Fibroblast of skin of right biceps (primary cell): Measurements from ENCODE around the gene CHST9.
"Not testable (repeated sequence)": the region's sequence is repeated elsewhere in the genome, so short reads cannot be mapped to it uniquely, and the experiment has no call there.

Experiments
- DNase-seq: peaks from one replicate; pipeline ENCODE4 v3.0.0-alpha.2; 2013

The CHST9 gene

GRCh38 chr18:27171993-27172392, 13.1 kb downstream of the CHST9 start:
- no peak for DNase-seq

- no peak for DNase-seq
Measured at GRCh38 chr18:27165412-27165811, 19.7 kb downstream of the CHST9 start.

GRCh38 chr18:27164905-27165304, 20.2 kb downstream of the CHST9 start:
- DNase-seq, result no peak

- DNase-seq, result not testable (repeated sequence)
Measured at GRCh38 chr18:27163197-27163716, 21.9 kb downstream of the CHST9 start.

- DNase-seq, result not testable (repeated sequence)
Measured at GRCh38 chr18:27149240-27149639, 35.9 kb downstream of the CHST9 start.

- no peak for DNase-seq
Measured at GRCh38 chr18:27144672-27145071, 40.4 kb downstream of the CHST9 start.

- no peak for DNase-seq
Measured at GRCh38 chr18:27143580-27144287, 41.4 kb downstream of the CHST9 start.

- no peak for DNase-seq
Measured at GRCh38 chr18:27142891-27143290, 42.2 kb downstream of the CHST9 start.

- no peak for DNase-seq
Measured at GRCh38 chr18:27141876-27142275, 43.2 kb downstream of the CHST9 start.

- no peak for DNase-seq
Measured at GRCh38 chr18:27138079-27138478, 47.0 kb downstream of the CHST9 start.

- no peak for DNase-seq
Measured at GRCh38 chr18:27136208-27136535, 48.9 kb downstream of the CHST9 start.

GRCh38 chr18:27135504-27136207, 49.5 kb downstream of the CHST9 start:
- no peak for DNase-seq

GRCh38 chr18:27130065-27130630, 55.0 kb downstream of the CHST9 start:
- DNase-seq, result no peak

GRCh38 chr18:27124196-27124595, 60.9 kb downstream of the CHST9 start:
- DNase-seq, result no peak

GRCh38 chr18:27121108-27121507, 64.0 kb downstream of the CHST9 start:
- DNase-seq, result no peak

- DNase-seq, result no peak
Measured at GRCh38 chr18:27120246-27120645, 64.9 kb downstream of the CHST9 start.

- no peak for DNase-seq
Measured at GRCh38 chr18:27118973-27119372, 66.1 kb downstream of the CHST9 start.

GRCh38 chr18:27114842-27115241, 70.3 kb downstream of the CHST9 start:
- no peak for DNase-seq

GRCh38 chr18:27113358-27113757, 71.8 kb downstream of the CHST9 start:
- DNase-seq, result no peak

GRCh38 chr18:27110319-27110718, 74.8 kb downstream of the CHST9 start:
- no peak for DNase-seq

- no peak for DNase-seq
Measured at GRCh38 chr18:27109451-27109850, 75.7 kb downstream of the CHST9 start.

- DNase-seq, result no peak
Measured at GRCh38 chr18:27108842-27109241, 76.3 kb downstream of the CHST9 start.

- no peak for DNase-seq
Measured at GRCh38 chr18:27104743-27105142, 80.4 kb downstream of the CHST9 start.

- DNase-seq, result no peak
Measured at GRCh38 chr18:27094621-27095020, 90.5 kb downstream of the CHST9 start.
